ENCODE results near the gene EXOC3L1. TPM values are rescaled to one million over a fixed set of nuclear protein-coding genes. Genes with fewer than 3 reads are reported as not detected.

The EXOC3L1 gene
- total RNA-seq, 6 donors from 2014 or later = 4.6 to 20.8 (median 10.8) TPM

DNA sequence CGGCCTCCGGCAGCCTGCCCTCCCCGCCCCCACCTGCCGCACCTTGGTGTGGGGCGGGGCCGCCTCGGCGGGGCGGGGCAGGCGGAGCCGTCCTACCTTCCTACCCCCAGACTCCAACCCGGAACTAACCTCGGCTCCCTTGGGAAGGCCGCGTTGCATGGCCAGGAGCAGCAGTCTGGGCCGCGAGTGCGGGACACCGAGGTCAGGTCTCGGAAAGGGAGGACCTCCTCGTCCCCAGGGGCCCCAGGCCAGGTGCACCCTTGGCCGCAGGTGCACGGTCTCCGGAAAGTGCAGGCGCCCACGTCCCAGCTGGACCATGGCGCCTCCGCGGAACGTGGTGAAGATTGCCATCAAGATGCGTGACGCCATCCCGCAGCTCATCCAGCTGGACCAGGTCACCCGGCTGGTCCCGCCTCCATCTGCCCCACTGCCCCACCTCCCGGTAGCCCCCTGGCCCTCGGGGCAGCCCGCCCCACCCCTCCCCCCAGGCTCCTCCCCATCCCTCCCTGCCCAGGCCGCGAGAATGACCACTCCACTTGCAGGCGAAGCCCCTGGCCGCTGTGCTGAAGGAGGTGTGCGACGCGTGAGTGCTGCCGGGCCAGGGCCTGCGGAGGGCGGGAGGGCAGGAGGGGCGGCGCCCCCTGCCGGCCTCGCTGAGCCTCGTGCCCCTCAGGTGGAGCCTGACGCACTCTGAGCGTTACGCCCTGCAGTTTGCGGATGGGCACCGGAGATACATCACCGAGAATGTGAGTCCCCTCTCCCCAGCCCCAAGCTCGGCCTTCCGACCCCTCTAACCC, 9.3 kb upstream of the EXOC3L1 start, which contains the start of gene ELMO3:
Gene ELMO3 (plus strand): TSS at position 121 of the 797 bp plus-strand sequence. CDS start 196 bp downstream, at position 317.
- peaks cover 35 to 97% (median 90%) of the 10 kb centered on the region in 4 donors for H3K36me3 ChIP-seq
- ATAC-seq (ENCODE audit: low FRiP score in 2 of 2) (peak; percentile 65 to 80), DNase-seq (peak; percentile 80 to 91)
- no peaks in the 10 kb centered on the region for H3K27me3 ChIP-seq
- peak within 1 kb of the TSS; percentile 0 to 54 (median 54) for H3K4me3 ChIP-seq
- H3K27ac ChIP-seq = peak within 1 kb of the TSS; percentile 35 to 78 (median 63)
- H3K9me3 ChIP-seq = no peaks in the 10 kb centered on the region
- H3K4me1 ChIP-seq = peaks cover 12 to 37% (median 16%) of the 10 kb centered on the region in 4 donors
- 73 to 78% methylated on average over 42 to 45 of the region's 61 CpGs for WGBS, 2 donors
- TF ChIP-seq POLR2AphosphoS5 (IDR thresholded peaks at IDR 0.05) (peak in 1 of 2 donors; percentile 26), POLR2A (IDR thresholded peaks at IDR 0.05) (peak in 1 of 4 donors; percentile 63), EP300 (IDR thresholded peaks at IDR 0.05) (no peak)
- TF ChIP-seq, protein P1, sequence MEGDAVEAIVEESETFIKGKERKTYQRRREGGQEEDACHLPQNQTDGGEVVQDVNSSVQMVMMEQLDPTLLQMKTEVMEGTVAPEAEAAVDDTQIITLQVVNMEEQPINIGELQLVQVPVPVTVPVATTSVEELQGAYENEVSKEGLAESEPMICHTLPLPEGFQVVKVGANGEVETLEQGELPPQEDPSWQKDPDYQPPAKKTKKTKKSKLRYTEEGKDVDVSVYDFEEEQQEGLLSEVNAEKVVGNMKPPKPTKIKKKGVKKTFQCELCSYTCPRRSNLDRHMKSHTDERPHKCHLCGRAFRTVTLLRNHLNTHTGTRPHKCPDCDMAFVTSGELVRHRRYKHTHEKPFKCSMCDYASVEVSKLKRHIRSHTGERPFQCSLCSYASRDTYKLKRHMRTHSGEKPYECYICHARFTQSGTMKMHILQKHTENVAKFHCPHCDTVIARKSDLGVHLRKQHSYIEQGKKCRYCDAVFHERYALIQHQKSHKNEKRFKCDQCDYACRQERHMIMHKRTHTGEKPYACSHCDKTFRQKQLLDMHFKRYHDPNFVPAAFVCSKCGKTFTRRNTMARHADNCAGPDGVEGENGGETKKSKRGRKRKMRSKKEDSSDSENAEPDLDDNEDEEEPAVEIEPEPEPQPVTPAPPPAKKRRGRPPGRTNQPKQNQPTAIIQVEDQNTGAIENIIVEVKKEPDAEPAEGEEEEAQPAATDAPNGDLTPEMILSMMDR (IDR thresholded peaks at IDR 0.05) = peak; percentile 27 to 65 (median 39)

DNA sequence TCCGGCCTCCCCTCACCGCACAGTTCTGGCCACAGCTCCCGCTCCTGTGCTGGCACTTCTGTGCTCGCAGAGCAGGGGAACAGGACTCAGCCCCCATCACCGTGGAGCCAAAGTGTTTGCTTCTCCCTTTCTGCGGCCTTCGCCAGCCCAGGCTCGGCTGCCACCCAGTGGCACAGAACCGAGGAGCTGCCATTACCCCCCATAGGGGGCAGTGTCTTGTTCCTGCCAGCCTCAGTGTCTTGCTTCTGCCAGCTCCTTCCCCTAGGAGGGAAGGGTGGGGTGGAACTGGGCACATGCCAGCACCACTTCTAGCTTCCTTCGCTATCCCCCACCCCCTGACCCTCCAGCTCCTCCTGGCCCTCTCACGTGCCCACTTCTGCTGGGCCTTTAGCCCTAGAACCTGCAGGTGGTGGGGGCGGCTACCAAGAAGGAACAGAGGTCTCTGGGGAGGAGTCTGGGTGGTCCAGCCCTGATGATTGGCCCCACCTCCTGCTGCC, 8.3 kb upstream of the EXOC3L1 start:
- Histone ChIP-seq H3K36me3 (peaks cover 30 to 96% (median 85%) of the 10 kb centered on the region in 4 donors), H3K27me3 (no peaks in the 10 kb centered on the region), H3K4me3 (no peak overlapping the region), H3K27ac (peak overlapping the region in 3 of 4 donors; percentile 17 to 78 (median 73)), H3K4me1 (peaks cover 21 to 47% (median 24%) of the 10 kb centered on the region in 4 donors), H3K9me3 (no peaks in the 10 kb centered on the region)
- peak; percentile 49 to 78 for ATAC-seq (ENCODE audit: low FRiP score in 2 of 2)
- WGBS, 2 donors = 30 to 46% methylated on average over 9 to 10 of the region's 12 CpGs
- TF ChIP-seq, protein P1 (IDR thresholded peaks at IDR 0.05) = peak; percentile 52 to 88 (median 72)
- TF ChIP-seq POLR2A (IDR thresholded peaks at IDR 0.05) = no peak
- DNase-seq = peak; percentile 74

DNA sequence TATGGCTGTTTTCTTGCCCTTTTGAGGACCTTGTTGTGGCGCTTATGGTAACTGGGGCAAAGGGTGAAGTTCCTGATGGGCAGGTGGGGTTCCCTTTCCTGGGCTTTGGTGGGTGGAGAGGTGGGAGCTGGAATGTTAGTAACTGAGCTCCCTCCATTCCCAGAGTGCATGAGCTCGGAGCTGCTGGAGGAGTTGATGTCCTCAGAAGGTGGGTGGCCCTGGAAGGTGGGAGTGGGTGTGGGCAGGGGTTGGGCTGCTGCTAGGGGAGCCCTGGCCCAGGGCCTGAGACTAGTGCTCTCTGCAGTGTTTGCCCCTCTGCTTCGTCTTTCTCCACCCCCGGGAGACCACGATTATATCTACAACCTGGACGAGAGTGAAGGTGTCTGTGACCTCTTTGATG, 7.8 kb upstream of the EXOC3L1 start:
- Histone ChIP-seq H3K27ac (peak overlapping the region in 3 of 4 donors; percentile 17 to 78 (median 73)), H3K4me3 (no peak overlapping the region), H3K27me3 (no peaks in the 10 kb centered on the region), H3K9me3 (no peaks in the 10 kb centered on the region), H3K4me1 (peaks cover 26 to 53% (median 30%) of the 10 kb centered on the region in 4 donors), H3K36me3 (peaks cover 26 to 93% (median 80%) of the 10 kb centered on the region in 4 donors)
- no peak for ATAC-seq (ENCODE audit: low FRiP score in 2 of 2)
- TF ChIP-seq POLR2A (IDR thresholded peaks at IDR 0.05) (no peak), POLR2AphosphoS5 (IDR thresholded peaks at IDR 0.05) (no peak), EP300 (IDR thresholded peaks at IDR 0.05) (no peak)
- TF ChIP-seq, protein P1 (IDR thresholded peaks at IDR 0.05) = no peak
- WGBS, 2 donors = 75 to 78% methylated on average over 6 of the region's 6 CpGs
- DNase-seq = no peak

DNA sequence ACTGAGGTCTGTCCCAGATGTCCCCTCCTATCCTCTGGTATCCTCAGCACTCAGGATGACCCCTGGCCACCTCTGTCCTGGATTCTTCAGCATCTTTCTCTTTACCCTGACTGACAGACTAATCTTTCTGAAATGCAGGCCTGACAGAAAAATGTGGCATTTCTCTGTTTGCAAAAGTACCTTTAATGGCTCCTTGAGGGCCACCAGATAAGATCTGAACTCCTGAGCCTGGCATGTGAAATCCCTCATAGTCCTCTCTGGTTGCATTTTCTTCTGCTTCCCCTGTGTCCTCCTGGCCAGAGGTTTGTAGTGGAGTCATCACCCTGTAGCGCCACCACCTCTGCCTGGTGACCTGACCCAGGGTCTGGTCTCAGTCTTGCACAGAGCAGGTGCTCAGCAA, 6.9 kb upstream of the EXOC3L1 start:
- ATAC-seq (ENCODE audit: low FRiP score in 2 of 2) (no peak), DNase-seq (no peak)
- Histone ChIP-seq H3K36me3 (peaks cover 20 to 84% (median 72%) of the 10 kb centered on the region in 4 donors), H3K4me3 (no peak overlapping the region), H3K27me3 (no peaks in the 10 kb centered on the region), H3K27ac (no peak overlapping the region), H3K4me1 (peaks cover 28 to 57% (median 33%) of the 10 kb centered on the region in 4 donors), H3K9me3 (no peaks in the 10 kb centered on the region)
- TF ChIP-seq, protein P1 (IDR thresholded peaks at IDR 0.05) = no peak
- TF ChIP-seq POLR2A (IDR thresholded peaks at IDR 0.05) = no peak
- TF ChIP-seq EP300 (IDR thresholded peaks at IDR 0.05) = no peak
- no peak for TF ChIP-seq POLR2AphosphoS5 (IDR thresholded peaks at IDR 0.05)
- 89 to 100% methylated on average over 1 of the region's 1 CpG for WGBS, 2 donors
